Measurements from ENCODE around the gene SEMA3A. TPM values are rescaled to one million over a fixed set of nuclear protein-coding genes. Genes with fewer than 3 reads are reported as not detected.

Gene SEMA3A
- total and polyA plus RNA-seq, 2 experiments from 2014 or later: 19.8 to 46.4 TPM

DNA sequence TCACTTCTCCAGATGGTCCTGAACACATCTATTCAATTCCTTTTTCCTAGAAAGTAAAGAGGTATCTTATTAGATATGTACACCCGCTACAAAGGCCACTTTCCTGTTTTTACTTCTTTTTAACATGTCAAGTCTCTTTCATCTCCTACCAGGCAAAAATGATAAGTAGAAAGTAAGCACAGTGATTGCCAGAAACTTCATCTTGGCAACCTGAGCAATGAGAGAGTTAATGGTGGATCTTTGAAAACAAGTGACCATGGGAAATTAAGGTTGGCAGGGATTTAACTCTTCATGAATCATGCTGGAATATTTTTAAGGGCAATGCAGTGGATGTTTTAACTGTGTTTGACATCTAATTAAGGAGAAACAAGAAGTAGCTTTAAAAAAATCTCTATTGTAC is 2.7 kb downstream of the SEMA3A start (continued):
- TF ChIP-seq POLR2AphosphoS5 (IDR thresholded peaks at IDR 0.05; ENCODE audit: low read depth): no peak

GRCh38 chr7:84191261-84191660 is 3.3 kb downstream of the SEMA3A start:
- peak overlapping the region; percentile 26; the same call in 1 of the 2 replicates for H3K27ac Mint-ChIP-seq
- H3K4me3 ChIP-seq: peak overlapping the region; percentile 65
- H2AFZ ChIP-seq: no peak overlapping the region
- H3K9me2 ChIP-seq (ENCODE audit: insufficient read depth): no peaks in the 10 kb centered on the region
- H3K79me2 ChIP-seq (replicated peaks; ENCODE audit: insufficient read depth): peaks cover 84% of the 10 kb centered on the region
- no peak overlapping the region for H3K27ac ChIP-seq (ENCODE audit: low read depth)
- H3K27me3 ChIP-seq (ENCODE audit: insufficient read depth): no peaks in the 10 kb centered on the region
- DNase-seq (ENCODE audit: low spot score) (no peak), ATAC-seq (no peak)
- peaks cover 47% of the 10 kb centered on the region for H3K4me1 ChIP-seq (ENCODE audit: insufficient read depth)
- peak overlapping the region; percentile 88; the same call in 1 of the 3 replicates for H3K4me3 Mint-ChIP-seq
- H4K20me1 ChIP-seq (replicated peaks; ENCODE audit: insufficient read depth): no peaks in the 10 kb centered on the region
- peaks cover 42% of the 10 kb centered on the region for H3K4me1 Mint-ChIP-seq
- TF ChIP-seq EZH2 (IDR thresholded peaks at IDR 0.05; ENCODE audit: low read depth, unreplicated experiment) (no peak), EZH2phosphoT487 (IDR thresholded peaks at IDR 0.05; ENCODE audit: unreplicated experiment) (no peak), NANOG (IDR thresholded peaks at IDR 0.05; ENCODE audit: borderline replicate concordance) (no peak), POLR2AphosphoS5 (IDR thresholded peaks at IDR 0.05; ENCODE audit: low read depth) (no peak), CREB1 (CRISPR knock-in tag; IDR thresholded peaks at IDR 0.05; ENCODE audit: low read depth) (no peak), STAT1 (IDR thresholded peaks at IDR 0.05; ENCODE audit: unreplicated experiment) (no peak), ZNF331 (CRISPR knock-in tag; IDR thresholded peaks at IDR 0.05; ENCODE audit: low read depth) (no peak)
- TF ChIP-seq, protein P1, sequence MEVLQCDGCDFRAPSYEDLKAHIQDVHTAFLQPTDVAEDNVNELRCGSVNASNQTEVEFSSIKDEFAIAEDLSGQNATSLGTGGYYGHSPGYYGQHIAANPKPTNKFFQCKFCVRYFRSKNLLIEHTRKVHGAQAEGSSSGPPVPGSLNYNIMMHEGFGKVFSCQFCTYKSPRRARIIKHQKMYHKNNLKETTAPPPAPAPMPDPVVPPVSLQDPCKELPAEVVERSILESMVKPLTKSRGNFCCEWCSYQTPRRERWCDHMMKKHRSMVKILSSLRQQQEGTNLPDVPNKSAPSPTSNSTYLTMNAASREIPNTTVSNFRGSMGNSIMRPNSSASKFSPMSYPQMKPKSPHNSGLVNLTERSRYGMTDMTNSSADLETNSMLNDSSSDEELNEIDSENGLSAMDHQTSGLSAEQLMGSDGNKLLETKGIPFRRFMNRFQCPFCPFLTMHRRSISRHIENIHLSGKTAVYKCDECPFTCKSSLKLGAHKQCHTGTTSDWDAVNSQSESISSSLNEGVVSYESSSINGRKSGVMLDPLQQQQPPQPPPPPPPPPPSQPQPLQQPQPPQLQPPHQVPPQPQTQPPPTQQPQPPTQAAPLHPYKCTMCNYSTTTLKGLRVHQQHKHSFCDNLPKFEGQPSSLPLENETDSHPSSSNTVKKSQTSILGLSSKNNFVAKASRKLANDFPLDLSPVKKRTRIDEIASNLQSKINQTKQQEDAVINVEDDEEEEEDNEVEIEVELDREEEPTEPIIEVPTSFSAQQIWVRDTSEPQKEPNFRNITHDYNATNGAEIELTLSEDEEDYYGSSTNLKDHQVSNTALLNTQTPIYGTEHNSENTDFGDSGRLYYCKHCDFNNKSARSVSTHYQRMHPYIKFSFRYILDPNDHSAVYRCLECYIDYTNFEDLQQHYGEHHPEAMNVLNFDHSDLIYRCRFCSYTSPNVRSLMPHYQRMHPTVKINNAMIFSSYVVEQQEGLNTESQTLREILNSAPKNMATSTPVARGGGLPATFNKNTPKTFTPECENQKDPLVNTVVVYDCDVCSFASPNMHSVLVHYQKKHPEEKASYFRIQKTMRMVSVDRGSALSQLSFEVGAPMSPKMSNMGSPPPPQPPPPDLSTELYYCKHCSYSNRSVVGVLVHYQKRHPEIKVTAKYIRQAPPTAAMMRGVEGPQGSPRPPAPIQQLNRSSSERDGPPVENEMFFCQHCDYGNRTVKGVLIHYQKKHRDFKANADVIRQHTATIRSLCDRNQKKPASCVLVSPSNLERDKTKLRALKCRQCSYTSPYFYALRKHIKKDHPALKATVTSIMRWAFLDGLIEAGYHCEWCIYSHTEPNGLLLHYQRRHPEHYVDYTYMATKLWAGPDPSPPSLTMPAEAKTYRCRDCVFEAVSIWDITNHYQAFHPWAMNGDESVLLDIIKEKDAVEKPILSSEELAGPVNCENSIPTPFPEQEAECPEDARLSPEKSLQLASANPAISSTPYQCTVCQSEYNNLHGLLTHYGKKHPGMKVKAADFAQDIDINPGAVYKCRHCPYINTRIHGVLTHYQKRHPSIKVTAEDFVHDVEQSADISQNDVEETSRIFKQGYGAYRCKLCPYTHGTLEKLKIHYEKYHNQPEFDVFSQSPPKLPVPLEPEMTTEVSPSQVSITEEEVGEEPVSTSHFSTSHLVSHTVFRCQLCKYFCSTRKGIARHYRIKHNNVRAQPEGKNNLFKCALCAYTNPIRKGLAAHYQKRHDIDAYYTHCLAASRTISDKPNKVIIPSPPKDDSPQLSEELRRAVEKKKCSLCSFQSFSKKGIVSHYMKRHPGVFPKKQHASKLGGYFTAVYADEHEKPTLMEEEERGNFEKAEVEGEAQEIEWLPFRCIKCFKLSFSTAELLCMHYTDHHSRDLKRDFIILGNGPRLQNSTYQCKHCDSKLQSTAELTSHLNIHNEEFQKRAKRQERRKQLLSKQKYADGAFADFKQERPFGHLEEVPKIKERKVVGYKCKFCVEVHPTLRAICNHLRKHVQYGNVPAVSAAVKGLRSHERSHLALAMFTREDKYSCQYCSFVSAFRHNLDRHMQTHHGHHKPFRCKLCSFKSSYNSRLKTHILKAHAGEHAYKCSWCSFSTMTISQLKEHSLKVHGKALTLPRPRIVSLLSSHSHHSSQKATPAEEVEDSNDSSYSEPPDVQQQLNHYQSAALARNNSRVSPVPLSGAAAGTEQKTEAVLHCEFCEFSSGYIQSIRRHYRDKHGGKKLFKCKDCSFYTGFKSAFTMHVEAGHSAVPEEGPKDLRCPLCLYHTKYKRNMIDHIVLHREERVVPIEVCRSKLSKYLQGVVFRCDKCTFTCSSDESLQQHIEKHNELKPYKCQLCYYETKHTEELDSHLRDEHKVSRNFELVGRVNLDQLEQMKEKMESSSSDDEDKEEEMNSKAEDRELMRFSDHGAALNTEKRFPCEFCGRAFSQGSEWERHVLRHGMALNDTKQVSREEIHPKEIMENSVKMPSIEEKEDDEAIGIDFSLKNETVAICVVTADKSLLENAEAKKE (CRISPR knock-in tag; IDR thresholded peaks at IDR 0.05): no peak
- peaks cover 3% of the 10 kb centered on the region for H3K27me3 Mint-ChIP-seq (ENCODE audit: insufficient read depth, low read depth, poor library complexity)
- no peaks in the 10 kb centered on the region for H3K36me3 Mint-ChIP-seq (ENCODE audit: low read depth)
- H3K4me2 ChIP-seq: peak overlapping the region; percentile 79
- no peaks in the 10 kb centered on the region for H3F3A ChIP-seq (replicated peaks; ENCODE audit: low read depth)
- H3K9me3 Mint-ChIP-seq: no peaks in the 10 kb centered on the region
- no peaks in the 10 kb centered on the region for H3K36me3 ChIP-seq (ENCODE audit: insufficient read depth)
